ENCODE results near the gene GCK.

GCK gene

DNA sequence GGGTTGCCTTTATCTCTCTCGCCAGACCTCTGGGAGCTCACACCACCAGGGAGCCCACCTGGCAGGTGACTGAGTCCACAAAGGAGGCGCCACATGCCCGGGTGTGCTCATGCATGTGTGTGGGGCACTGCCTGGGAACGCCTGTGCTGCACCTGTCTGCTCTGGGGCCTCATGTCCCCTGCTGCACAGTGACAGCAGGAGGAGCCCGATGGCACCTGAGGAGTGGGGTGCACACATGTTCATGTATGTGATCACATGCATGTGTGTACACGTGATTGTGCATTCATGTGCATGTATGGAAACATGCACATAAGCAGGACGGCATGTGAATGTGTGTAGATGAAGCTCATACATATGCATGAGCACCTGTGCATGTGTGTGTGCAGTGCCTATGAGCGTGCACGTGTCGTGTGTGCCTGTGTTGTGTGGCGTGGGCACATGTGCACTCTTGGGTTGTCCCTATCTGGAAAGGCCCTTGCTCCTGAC, 33.6 kb upstream of the GCK start:
- DNase-seq (ENCODE audit: low spot score): no peak

- DNase-seq (ENCODE audit: low spot score): no peak
Measured at GRCh38 chr7:44222074-44222473, 32.8 kb upstream of the GCK start.

GRCh38 chr7:44221231-44221791, 32.1 kb upstream of the GCK start:
- DNase-seq (ENCODE audit: low spot score): no peak

DNA sequence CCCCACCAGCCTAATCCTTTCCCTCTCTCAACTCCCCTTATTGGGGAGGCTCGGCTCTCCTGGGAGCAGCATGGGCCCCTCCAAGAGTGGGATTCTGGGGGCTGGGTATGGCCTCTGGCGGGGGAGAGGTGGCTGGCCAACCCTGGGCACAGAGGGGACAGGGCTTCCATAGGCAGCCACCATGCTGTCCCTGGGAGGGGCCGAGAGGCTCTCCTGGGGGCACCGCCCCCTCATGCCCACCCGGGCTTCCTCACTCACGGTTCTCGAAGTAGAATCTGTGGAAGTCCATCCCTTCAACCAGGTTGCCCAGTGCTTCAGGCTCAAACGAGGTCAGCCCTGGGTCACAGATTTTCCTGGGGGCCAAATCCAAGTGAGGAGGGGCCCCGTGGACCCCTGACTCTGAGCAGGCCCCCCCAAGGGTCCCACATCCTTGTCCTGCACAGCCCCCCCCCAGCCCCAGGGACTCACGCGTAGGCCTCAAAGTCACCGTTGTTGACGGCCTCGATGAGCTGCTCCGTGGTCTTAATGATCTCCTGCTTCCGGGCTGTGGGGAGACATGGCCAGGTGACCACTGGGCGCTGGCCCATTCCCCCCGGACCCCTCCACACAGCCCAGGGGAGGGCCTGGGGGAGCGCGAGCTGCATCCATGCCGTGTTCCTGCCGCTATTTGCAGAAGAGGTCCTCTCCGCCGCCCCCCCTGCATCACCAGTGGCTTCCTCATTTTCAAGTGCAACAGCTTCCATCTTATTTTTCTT, 31.3 kb upstream of the GCK start:
- DNase-seq (ENCODE audit: low spot score): no peak

DNA sequence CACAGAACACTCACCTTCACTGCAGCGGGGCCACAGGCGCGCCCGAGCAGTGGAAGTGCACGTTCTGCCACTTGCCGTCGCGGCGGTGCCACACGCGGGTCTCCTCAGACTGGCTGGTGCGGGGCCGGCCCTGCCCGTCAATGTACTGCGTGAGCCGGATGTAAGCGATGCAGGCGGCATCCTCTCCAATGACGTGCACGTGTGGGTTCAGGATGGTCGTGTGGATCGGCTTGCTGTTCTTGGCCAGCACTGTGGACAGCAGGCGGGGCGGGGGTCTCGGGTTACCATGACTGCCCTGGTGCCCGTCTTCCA, 30.8 kb upstream of the GCK start:
- DNase-seq (ENCODE audit: low spot score): no peak

- DNase-seq (ENCODE audit: low spot score): no peak
Measured at GRCh38 chr7:44219371-44220045, 30.3 kb upstream of the GCK start.

DNA sequence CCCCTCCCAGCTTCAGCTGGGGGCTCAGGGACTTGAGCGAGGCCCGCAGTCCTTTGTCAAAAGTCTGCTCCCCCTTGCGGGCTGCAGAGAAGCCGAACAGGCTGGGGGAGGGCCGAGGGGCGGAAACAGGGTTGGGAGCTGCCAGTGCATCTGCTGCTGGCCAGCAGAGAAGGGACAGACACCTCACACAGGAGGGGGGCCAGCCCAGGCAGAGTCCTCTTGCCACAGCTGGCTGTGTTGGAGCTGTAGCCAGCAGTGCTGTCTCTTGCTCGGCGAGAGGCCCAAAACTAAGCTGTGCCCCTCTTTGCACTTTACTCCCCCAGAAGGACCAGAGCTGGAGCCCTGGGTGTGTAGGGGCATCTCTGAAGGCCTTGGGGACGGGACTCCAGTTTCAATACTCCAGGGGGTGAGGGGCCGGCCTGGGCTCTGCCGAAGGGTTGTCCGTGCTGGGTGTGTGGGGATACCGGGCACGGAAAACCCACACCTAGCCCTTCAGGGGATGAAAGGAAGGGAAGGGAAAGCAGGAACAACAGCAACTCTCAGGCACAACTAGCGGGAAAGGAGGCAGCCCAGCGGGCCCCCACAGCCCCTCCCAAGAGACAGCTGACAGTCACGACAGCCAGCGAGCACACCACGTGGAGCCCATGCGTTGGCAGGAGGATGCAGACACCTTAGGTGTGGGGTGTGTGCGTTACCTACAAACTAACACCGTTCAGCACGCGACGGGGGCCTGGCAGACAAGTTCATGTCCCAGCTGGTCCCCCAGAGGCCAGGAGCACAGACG, 29.4 kb upstream of the GCK start:
- DNase-seq (ENCODE audit: low spot score): no peak

- DNase-seq (ENCODE audit: low spot score): no peak
Measured at GRCh38 chr7:44217852-44218402, 28.7 kb upstream of the GCK start.

- no peak for DNase-seq (ENCODE audit: low spot score)
Measured at GRCh38 chr7:44217223-44217714, 28.0 kb upstream of the GCK start.

GRCh38 chr7:44216521-44217222, 27.4 kb upstream of the GCK start:
- DNase-seq (ENCODE audit: low spot score): no peak

DNA sequence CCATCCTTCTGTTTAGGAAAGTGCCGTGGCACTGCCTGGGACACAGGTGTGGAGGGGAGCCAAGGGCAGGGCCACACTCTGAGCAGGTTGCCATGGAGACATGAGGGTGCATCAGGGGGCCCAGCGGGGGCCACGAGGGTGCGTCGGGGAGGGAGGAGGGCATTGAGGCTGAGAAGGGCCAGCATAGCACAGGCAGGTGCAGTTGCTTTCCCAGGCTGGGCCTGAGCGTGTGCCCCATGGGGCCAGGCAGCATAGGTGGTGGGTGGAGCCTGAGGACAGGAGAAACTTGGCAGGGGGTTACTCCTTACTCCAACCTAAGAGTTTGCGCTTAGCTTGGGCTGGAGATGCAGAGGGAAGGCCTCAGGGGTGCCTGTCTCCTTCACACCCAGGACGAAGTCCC, 26.8 kb upstream of the GCK start:
- no peak for DNase-seq (ENCODE audit: low spot score)

DNA sequence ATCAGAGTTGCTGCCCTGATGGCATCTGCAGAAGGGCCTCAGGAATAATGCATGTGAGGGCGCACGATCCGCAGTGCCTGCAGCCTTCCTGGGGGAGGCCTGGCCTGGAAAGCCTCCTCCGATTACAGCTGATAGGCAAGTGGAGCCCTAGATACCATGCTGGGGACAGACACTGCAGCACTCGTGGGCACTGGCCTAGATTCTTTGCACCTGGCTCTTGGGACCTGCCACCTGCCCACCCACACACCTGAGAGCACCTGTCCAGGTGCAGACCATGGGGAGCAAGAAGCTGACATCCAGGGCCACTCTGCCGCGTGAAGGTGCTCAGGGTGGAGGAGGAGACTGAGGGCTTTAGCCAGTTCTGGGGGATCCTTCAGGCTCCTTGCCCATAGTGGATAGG, 26.3 kb upstream of the GCK start:
- DNase-seq (ENCODE audit: low spot score): no peak

DNA sequence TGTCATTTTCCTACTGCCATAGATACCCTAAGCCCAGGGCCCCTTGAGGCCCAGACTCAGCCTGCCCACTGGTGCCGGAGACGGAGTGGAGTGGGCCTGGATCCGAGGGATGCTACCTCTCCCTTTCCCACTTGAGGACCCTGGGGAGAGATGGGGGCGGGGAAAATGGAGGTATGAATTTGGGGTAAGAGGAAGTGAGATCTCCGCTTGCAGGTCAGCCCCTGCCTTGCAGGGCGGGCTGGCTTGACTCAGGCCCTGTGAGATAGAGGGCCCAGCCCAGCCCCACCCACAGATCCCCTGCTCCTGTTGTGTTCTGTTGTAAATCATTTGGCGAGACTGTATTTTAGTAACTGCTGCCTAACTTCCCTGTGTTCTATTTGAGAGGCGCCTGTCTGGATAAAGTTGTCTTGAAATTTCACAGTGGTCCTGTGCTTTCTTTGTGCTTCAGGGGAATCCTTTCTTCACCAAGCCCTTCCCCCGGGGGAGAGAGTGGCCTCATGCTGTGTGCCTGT, 24.7 kb upstream of the GCK start:
- DNase-seq (ENCODE audit: low spot score): no peak

- no peak for DNase-seq (ENCODE audit: low spot score)
Measured at GRCh38 chr7:44213206-44213876, 24.1 kb upstream of the GCK start.

DNA sequence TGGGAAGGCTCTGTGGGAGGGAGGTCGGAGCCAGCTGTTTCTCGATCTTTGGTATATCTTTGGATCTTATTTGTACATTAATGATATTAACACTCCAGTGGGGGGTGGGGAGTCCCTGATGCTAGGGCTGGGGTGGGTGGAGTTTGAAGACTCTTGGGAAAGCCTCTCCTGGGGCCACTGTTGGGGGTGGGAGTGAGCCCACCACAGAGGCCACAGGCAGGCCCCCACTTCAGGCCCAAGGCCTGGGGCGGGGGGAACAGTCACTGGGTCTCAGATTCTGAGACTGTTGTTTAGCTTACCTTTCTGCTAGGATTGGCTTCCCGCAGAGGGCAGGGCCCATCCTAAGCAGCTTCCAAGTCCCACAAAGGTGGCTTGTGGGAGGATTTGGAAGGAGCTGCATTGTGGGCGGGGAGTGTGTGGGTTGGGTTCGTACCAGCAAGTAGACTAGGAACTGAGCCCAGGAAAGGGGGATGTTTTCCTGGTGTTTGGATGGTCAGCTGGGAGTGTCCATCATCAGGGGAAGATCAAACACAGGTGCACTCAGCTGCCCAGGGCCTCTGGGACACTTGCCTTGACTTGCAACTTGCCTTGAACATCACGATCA, 23.4 kb upstream of the GCK start:
- no peak for DNase-seq (ENCODE audit: low spot score)

DNA sequence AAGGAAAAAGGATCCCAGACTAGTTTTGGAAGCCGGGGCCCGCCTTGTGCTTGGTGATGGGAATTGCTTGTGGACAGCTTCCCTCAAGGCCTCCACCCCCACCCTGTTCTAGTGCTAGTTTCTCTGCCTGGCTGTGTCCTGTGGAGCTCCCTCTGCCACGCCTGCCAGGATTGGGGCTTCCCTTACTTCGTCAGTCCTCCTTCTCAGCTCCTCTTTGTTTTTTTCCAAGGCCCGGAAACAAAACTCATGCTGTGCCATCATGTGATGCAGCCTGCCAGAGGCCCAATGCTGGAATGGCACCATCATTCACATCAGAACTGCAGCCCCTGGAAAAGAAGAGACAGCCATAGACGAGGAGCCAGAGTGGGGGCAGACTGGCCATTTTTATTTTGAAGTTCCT, 22.8 kb upstream of the GCK start:
- no peak for DNase-seq (ENCODE audit: low spot score)

- no peak for DNase-seq (ENCODE audit: low spot score)
Measured at GRCh38 chr7:44211126-44211675, 22.0 kb upstream of the GCK start.

- no peak for DNase-seq (ENCODE audit: low spot score)
Measured at GRCh38 chr7:44210107-44210506, 20.9 kb upstream of the GCK start.

DNA sequence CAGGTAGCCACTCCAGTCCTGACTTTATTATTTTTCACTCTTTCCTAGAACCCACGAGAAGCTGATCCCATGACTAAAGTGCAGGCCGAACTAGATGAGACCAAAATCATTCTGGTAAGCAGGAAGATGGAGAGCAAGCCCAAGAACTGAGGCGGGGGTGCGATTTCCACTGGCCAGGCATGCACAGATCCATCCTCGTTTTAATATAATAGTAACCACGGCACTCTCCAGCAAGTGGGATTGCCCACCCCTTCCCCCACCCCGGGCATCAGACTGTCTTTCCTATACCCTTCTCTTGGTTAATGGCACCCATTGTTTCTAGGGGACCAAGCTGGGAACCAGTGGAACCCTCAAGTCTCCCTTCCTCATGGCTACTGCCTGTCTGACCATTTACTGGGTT, 18.8 kb upstream of the GCK start:
- DNase-seq (ENCODE audit: low spot score): no peak

- no peak for DNase-seq (ENCODE audit: low spot score)
Measured at GRCh38 chr7:44206008-44206407, 16.8 kb upstream of the GCK start.

Data from CD4-positive, alpha-beta T cell treated with Interleukin-6 at 100 ng/mL for 8 hours (primary cell).